C4-2B (cell line): Measurements from ENCODE around the gene TUBB2B.
"Not testable (repeated sequence)": the region's sequence is repeated elsewhere in the genome, so short reads cannot be mapped to it uniquely, and the experiment has no call there.

Experiments
- H3K27ac ChIP-seq: fragments of 450-650 bp; 2 replicates; pipeline ENCODE4 v1.5.1; 2017
- ZFX ChIP-seq: fragments of 450-650 bp; IDR thresholded peaks from 2 replicates; pipeline ENCODE4 v1.6.1; 2017
- TF ChIP-seq, protein P1 (sequence below): fragments of 450-650 bp; conservative IDR thresholded peaks from 2 replicates; pipeline ENCODE4 v1.5.1; 2017; ENCODE audit warnings: mild to moderate bottlenecking

The TUBB2B gene

DNA sequence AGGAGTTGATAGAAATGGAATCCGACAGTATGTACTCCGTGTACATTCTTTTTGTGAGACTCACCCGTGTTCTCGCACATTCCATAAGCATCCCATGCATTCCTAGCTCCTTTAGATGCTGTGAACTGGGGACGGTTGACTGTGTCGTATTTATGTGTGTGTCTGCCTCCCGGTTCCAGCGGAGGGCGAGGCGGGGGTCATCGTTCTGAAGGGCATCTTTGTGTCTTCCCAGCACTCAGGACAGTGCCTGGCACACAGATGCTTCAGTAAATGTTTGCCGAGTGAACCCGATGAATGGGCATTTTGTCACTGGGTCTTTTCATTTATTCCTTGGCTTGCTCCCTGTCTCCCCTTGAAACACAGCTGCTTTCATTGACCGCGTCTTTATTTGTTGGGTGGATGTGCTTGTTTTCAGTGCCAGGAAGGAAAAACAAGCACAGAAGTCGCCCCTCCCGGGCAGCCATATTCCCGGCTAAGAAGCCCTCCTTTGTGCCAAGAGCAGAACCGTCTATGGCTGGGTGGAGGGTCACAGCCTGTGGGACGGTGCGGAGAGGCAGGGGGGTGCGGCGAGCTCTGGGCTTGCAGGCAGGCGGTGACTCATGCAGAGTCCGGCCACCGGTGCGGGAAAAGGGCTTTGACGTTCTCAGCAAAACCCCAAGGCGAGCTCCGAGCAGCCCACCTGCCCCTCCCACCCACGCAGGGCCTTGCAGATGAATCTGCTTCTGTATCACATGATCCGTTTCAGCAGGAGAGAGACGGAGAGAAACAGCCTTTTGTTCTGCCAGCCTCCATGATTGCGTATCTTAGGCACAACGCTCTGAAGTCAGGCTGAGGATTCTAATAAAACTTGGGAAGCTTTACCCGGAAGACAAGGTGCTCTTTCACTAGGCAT is 20.0 kb upstream of the TUBB2B start:
- TF ChIP-seq, protein P1, sequence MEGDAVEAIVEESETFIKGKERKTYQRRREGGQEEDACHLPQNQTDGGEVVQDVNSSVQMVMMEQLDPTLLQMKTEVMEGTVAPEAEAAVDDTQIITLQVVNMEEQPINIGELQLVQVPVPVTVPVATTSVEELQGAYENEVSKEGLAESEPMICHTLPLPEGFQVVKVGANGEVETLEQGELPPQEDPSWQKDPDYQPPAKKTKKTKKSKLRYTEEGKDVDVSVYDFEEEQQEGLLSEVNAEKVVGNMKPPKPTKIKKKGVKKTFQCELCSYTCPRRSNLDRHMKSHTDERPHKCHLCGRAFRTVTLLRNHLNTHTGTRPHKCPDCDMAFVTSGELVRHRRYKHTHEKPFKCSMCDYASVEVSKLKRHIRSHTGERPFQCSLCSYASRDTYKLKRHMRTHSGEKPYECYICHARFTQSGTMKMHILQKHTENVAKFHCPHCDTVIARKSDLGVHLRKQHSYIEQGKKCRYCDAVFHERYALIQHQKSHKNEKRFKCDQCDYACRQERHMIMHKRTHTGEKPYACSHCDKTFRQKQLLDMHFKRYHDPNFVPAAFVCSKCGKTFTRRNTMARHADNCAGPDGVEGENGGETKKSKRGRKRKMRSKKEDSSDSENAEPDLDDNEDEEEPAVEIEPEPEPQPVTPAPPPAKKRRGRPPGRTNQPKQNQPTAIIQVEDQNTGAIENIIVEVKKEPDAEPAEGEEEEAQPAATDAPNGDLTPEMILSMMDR: no peak
- TF ChIP-seq ZFX: no peak
- H3K27ac ChIP-seq: no peak overlapping the region

DNA sequence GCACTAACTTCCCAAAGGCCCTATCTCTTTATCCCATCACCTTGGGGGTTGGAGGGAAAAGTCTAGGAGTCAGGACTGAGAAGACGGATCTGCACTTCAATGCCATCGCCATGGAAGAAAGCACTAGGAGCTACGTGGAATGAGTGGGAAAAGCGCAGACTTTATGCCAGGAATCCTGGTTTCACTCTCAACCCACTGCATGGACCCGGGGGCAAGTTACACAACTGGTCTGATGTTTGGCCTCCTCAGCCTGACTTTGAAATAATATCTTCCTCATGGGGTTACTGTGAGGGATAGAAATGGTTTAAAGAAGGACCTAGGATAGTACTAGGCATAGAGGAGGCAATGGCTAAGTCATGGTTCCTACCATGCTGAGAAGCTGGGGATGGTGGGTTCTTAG is 17.8 kb upstream of the TUBB2B start:
- H3K27ac ChIP-seq: peak overlapping the region; percentile 11; the same call in 1 of the 2 replicates
- TF ChIP-seq, protein P1: no peak
- TF ChIP-seq ZFX: no peak

DNA sequence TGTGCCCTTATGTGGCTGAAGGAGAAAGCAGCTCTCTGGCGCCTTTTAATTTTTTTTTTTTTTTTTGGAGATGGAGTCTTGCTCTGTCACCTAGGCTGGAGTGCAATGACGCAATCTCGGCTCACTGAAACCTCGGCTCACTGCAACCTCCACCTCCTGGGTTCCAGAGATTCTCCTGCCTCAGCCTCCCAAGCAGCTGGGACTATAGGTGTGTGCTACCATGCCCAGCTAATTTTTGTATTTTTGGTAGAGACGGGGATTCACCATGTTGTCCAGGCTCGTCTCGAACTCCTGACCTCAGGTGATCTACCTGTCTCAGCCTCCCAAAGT is 17.3 kb upstream of the TUBB2B start:
- H3K27ac ChIP-seq: peak overlapping the region; percentile 11; the same call in 1 of the 2 replicates

GRCh38 chr6:3244003-3244831 is 16.8 kb upstream of the TUBB2B start:
- TF ChIP-seq ZFX: no peak
- TF ChIP-seq, protein P1: no peak

GRCh38 chr6:3242768-3243167 is 15.3 kb upstream of the TUBB2B start:
- no peak overlapping the region for H3K27ac ChIP-seq
- TF ChIP-seq ZFX: no peak
- TF ChIP-seq, protein P1: no peak

More at GRCh38 chr6:3244003-3244831, 16.8 kb upstream of the TUBB2B start:
- peak overlapping the region; percentile 13 for H3K27ac ChIP-seq

DNA sequence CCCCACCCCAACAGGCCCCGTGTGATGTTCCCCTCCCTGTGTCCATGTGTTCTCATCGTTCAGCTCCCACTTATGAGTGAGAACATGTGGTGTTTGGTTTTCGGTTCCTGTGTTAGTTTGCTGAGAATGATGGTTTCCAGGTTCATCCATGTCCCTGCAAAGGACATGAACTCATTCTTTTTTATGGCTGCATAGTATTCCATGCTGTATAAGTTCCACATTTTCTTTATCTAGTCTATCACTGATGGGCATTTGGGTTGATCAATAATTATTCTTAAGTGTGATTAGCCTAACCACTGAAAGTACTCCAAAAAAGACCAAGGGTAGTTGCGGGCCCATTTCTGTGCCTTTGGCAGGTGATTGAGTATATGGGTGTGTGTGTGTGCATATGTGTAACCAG is 14.3 kb upstream of the TUBB2B start:
- H3K27ac ChIP-seq: not testable (repeated sequence)

DNA sequence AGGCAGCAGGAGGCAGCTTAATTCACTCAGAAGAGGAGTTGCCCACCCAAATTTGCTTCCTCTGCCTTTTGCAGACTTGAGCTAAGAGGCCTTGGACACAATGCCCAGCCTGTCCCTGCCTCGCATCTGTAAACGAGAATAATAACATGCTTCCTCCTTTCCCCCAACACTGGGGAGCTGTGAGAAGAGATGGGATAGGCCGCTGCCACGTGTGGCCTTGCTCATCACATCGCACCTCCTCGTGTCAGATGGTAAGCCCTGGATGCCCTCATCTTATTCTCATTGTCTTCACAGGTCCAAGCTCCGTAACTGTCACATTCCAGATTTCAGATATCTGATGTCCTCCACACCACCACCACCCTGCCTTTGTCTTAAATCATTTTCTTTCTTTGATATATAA is 13.1 kb upstream of the TUBB2B start:
- TF ChIP-seq, protein P1: no peak
- no peak for TF ChIP-seq ZFX
- H3K27ac ChIP-seq: no peak overlapping the region

GRCh38 chr6:3239110-3239830 is 11.8 kb upstream of the TUBB2B start:
- no peak for TF ChIP-seq ZFX
- TF ChIP-seq, protein P1: no peak; the same call in 1 of the 2 replicates
- no peak overlapping the region for H3K27ac ChIP-seq
